ENCODE measurements around the gene PTPRN2. TPM values are rescaled to one million over a fixed set of nuclear protein-coding genes. Genes with fewer than 3 reads are reported as not detected.

Gene PTPRN2
- total and polyA plus RNA-seq, 4 experiments from 2014 or later, result 1.7 to 2.6 (median 1.9) TPM

DNA sequence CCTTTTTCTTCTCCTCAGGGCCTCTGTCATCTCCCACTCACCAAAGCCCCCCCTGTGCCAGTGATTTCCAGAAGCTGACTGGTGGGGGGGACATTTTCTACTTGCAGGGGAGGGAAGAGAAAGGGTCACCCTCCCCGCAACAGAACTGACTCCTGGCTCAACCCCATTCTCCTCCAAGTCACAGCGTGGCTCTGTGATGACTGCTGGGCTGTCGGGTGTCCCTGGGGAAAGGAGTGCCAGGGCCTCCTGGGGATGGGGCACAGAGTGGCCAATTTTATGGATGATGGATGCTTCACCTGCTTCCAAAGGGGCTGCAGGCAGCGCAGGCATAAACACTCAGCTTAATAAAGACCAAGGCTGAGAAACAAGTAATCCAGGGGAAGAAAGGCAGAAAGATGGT is 523.0 kb downstream of the PTPRN2 start:
- Histone ChIP-seq H3K4me3 (ENCODE audit: low read length in 2 of 2) (no peak overlapping the region), H3K27me3 (ENCODE audit: insufficient read depth, low read length) (no peaks in the 10 kb centered on the region), H3K9me3 (ENCODE audit: control insufficient read depth in 1 of 2, low read length in 2 of 2) (no peaks in the 10 kb centered on the region), H3K27ac (ENCODE audit: low read depth, low read length) (no peak overlapping the region), H3K4me1 (ENCODE audit: insufficient read depth, low read length) (no peaks in the 10 kb centered on the region), H3K36me3 (ENCODE audit: insufficient read depth, low read length) (no peaks in the 10 kb centered on the region)
- no peaks in the 10 kb centered on the region for H3K36me3 Mint-ChIP-seq
- peaks cover 0 to 5% of the 10 kb centered on the region in 2 donors for H3K27me3 Mint-ChIP-seq
- no peaks in the 10 kb centered on the region for H3K4me1 Mint-ChIP-seq
- ChIA-PET CTCF (ENCODE audit: partially characterized antibody) (no interaction called here), POLR2A (ENCODE audit: partially characterized antibody) (no interaction called here)
- H3K9me3 Mint-ChIP-seq, result peaks cover 0 to 2% (median 0%) of the 10 kb centered on the region in 8 donors
- H3K4me3 Mint-ChIP-seq, result no peak overlapping the region
- DNase-seq, result no peak
- no peak overlapping the region for H3K27ac Mint-ChIP-seq
- intact Hi-C loops (cut with micrococcal nuclease), result no loop called here

DNA sequence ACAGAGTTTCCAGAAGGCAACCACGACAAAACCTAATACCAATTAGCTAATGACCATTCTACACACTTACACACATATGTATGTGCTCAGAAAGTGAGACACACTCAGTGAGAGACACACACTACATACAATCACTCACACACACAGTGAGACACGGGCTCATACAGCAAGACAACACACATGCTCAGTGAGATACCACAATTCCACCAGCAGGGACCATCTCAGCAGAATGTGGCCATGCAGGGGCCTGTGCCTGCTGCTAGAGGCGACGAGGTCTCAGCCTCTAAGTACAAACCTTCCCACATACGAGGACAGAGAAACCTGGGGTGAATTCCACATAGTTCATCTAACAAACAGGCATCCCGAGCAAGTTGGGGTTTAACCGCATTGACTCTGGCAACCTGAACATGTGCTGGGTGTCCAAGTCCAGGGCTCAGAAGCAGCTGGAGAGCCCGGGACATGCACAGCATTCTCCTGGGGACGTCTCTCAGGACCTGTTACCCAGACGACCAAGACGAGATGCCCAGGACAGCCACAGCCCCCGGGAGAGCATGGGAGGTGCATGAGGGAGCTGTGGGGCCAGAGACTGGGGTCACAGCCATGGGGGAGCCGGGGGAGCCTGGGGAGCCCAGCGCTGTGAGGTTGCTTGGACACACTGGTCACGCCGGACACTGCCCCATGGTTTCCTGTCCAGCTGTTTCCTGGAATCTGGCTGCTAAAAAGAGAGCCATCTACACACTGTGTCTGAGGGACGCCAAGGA is 523.6 kb downstream of the PTPRN2 start:
- Mint-ChIP-seq H3K27ac (no peak overlapping the region), H3K9me3 (peaks cover 0 to 2% (median 0%) of the 10 kb centered on the region in 8 donors), H3K27me3 (peaks cover 0 to 5% of the 10 kb centered on the region in 2 donors), H3K4me3 (no peak overlapping the region), H3K36me3 (no peaks in the 10 kb centered on the region), H3K4me1 (no peaks in the 10 kb centered on the region)
- Histone ChIP-seq H3K36me3 (ENCODE audit: insufficient read depth, low read length) (no peaks in the 10 kb centered on the region), H3K27me3 (ENCODE audit: insufficient read depth, low read length) (no peaks in the 10 kb centered on the region), H3K9me3 (ENCODE audit: control insufficient read depth in 1 of 2, low read length in 2 of 2) (no peaks in the 10 kb centered on the region), H3K27ac (ENCODE audit: low read depth, low read length) (no peak overlapping the region), H3K4me3 (ENCODE audit: low read length in 2 of 2) (no peak overlapping the region), H3K4me1 (ENCODE audit: insufficient read depth, low read length) (no peaks in the 10 kb centered on the region)
- intact Hi-C loops (cut with micrococcal nuclease), result no loop called here
- no peak for DNase-seq
- ChIA-PET POLR2A (ENCODE audit: partially characterized antibody) (no interaction called here), CTCF (ENCODE audit: partially characterized antibody) (no interaction called here)

DNA sequence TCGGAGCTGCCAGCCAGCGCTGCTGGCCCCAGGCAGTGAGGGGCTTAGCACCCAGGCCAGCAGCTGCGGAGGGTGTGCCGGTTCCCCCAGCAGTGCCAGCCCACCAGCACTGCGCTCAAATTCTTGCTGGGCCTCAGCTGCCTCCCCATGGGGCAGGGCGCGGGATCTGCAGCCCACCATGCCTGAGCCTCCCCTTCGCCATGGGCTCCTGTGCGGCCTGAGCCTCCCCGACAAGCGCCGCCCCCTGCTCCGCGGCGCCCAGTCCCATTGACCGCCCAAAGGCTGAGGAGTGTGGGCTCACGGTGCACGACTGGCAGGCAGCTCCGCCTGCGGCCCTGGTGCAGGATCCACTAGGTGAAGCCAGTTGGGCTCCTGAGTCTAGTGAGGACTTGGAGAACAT is 525.0 kb downstream of the PTPRN2 start:
- Mint-ChIP-seq H3K9me3 (peaks cover 0 to 2% (median 0%) of the 10 kb centered on the region in 8 donors), H3K36me3 (no peaks in the 10 kb centered on the region), H3K27ac (no peak overlapping the region), H3K27me3 (peaks cover 0 to 5% of the 10 kb centered on the region in 2 donors), H3K4me3 (no peak overlapping the region), H3K4me1 (no peaks in the 10 kb centered on the region)
- POLR2A ChIA-PET (ENCODE audit: partially characterized antibody), result no interaction called here
- no peak for DNase-seq
- intact Hi-C loops (cut with micrococcal nuclease), result no loop called here
- no peak overlapping the region for H3K4me3 ChIP-seq (ENCODE audit: low read length in 2 of 2)
- H3K27ac ChIP-seq (ENCODE audit: low read depth, low read length), result no peak overlapping the region
- no peaks in the 10 kb centered on the region for H3K27me3 ChIP-seq (ENCODE audit: insufficient read depth, low read length)
- no peaks in the 10 kb centered on the region for H3K36me3 ChIP-seq (ENCODE audit: insufficient read depth, low read length)
- CTCF ChIA-PET (ENCODE audit: partially characterized antibody), result no interaction called here
- no peaks in the 10 kb centered on the region for H3K9me3 ChIP-seq (ENCODE audit: control insufficient read depth in 1 of 2, low read length in 2 of 2)
- no peaks in the 10 kb centered on the region for H3K4me1 ChIP-seq (ENCODE audit: insufficient read depth, low read length)

DNA sequence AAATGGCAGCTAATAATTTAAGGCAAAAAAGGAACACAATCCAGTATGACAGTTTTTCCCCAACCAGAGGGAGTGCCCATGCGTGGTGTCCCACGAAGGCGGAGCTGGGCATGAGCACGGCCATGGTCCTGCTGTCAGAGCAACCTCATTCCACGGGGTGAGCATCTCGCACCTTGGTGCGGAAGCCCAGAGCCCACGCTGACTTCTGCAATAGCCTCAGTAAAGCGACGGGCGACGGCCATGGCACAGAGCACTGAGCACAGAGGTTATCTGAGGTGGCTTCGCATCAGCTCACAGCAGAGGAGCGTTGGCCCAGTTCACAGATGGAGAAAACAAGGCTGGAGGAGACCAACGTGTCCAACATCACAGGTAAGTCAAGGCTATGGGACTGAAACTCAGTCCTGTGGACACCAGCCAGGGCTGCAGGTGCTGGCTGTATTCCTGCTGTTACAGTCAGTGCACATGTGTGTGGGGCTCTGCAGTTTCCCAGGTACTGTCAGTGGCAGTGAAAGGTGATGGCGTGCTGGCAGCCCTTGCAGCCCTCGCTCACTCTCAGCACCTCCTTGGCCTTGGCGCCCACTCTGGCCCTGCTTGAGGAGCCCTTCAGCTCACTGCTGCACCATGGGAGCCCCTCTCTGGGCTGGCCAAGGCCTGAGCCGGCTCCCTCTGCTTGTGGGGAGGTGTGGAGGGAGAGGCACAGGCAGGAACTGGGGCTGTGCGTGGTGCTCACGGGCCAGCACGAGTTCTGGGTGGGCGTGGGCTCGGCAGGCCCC is 525.6 kb downstream of the PTPRN2 start:
- POLR2A ChIA-PET (ENCODE audit: partially characterized antibody), result no interaction called here
- Histone ChIP-seq H3K36me3 (ENCODE audit: insufficient read depth, low read length) (no peaks in the 10 kb centered on the region), H3K27ac (ENCODE audit: low read depth, low read length) (no peak overlapping the region), H3K27me3 (ENCODE audit: insufficient read depth, low read length) (no peaks in the 10 kb centered on the region), H3K4me1 (ENCODE audit: insufficient read depth, low read length) (no peaks in the 10 kb centered on the region), H3K4me3 (ENCODE audit: low read length in 2 of 2) (no peak overlapping the region), H3K9me3 (ENCODE audit: control insufficient read depth in 1 of 2, low read length in 2 of 2) (no peaks in the 10 kb centered on the region)
- no peak overlapping the region for H3K4me3 Mint-ChIP-seq
- no peaks in the 10 kb centered on the region for H3K4me1 Mint-ChIP-seq
- intact Hi-C loops (cut with micrococcal nuclease), result no loop called here
- peaks cover 0 to 5% of the 10 kb centered on the region in 2 donors for H3K27me3 Mint-ChIP-seq
- peaks cover 0 to 2% (median 0%) of the 10 kb centered on the region in 8 donors for H3K9me3 Mint-ChIP-seq
- CTCF ChIA-PET (ENCODE audit: partially characterized antibody), result no interaction called here
- no peaks in the 10 kb centered on the region for H3K36me3 Mint-ChIP-seq
- DNase-seq, result no peak
- no peak overlapping the region for H3K27ac Mint-ChIP-seq

DNA sequence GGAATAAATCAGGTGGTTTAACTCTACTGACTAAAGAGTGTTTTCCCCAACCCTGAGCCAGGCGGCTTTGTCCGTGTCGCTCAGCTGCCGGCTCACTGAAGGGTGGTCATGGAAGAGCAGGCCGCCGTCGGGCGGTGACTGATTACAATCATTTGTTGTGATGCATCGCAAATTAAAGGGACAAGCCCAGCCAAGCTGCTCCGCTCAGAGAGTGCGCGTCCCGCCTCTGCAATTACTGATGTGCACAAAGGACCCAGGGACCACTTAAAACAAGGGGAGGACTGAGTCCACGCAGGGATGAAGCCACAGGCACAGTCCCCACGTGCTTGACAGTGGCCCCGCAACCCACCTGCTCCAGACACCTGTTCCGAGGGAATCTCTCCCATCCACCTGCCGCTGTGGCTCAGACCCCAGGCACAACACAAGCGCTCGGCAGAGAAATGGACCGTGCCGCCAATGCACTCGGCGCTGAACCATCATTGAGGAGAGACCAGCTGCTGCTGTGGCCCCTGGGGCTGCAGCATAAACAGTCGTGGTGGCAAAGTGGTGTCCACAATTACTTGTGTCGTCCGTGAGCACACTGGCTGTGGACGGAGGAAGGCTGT is 526.5 kb downstream of the PTPRN2 start:
- DNase-seq, result no peak
- Histone ChIP-seq H3K36me3 (ENCODE audit: insufficient read depth, low read length) (no peaks in the 10 kb centered on the region), H3K9me3 (ENCODE audit: control insufficient read depth in 1 of 2, low read length in 2 of 2) (no peaks in the 10 kb centered on the region), H3K27me3 (ENCODE audit: insufficient read depth, low read length) (no peaks in the 10 kb centered on the region), H3K27ac (ENCODE audit: low read depth, low read length) (no peak overlapping the region), H3K4me3 (ENCODE audit: low read length in 2 of 2) (no peak overlapping the region), H3K4me1 (ENCODE audit: insufficient read depth, low read length) (no peaks in the 10 kb centered on the region)
- ChIA-PET CTCF (ENCODE audit: partially characterized antibody) (no interaction called here), POLR2A (ENCODE audit: partially characterized antibody) (no interaction called here)
- peaks cover 0 to 5% of the 10 kb centered on the region in 2 donors for H3K27me3 Mint-ChIP-seq
- H3K9me3 Mint-ChIP-seq, result peaks cover 0 to 2% (median 0%) of the 10 kb centered on the region in 8 donors
- H3K4me1 Mint-ChIP-seq, result no peaks in the 10 kb centered on the region
- no peak overlapping the region for H3K4me3 Mint-ChIP-seq
- H3K36me3 Mint-ChIP-seq, result no peaks in the 10 kb centered on the region
- no peak overlapping the region for H3K27ac Mint-ChIP-seq
- intact Hi-C loops (cut with micrococcal nuclease), result no loop called here

DNA sequence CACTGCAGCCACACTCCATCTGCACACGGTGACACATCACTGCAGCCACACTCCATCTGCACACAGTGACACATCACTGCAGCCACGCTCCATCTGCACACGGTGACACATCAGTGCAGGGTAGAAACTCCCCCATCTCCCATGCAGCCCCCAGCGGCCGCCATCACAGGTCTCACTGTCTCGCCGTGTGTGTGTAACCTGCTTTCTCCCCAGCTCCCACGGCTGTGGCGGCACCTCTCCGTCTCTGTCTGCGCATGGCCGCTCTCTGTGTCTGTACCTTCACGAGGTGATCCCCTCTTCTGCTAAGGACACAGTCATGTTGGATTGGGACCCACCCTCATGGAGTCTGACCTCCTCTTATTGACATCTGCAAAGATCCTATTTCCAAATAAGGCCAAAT is 527.4 kb downstream of the PTPRN2 start:
- H3K9me3 ChIP-seq (ENCODE audit: control insufficient read depth in 1 of 2, low read length in 2 of 2), result no peaks in the 10 kb centered on the region
- H3K27ac Mint-ChIP-seq, result no peak overlapping the region
- H3K36me3 ChIP-seq (ENCODE audit: insufficient read depth, low read length), result no peaks in the 10 kb centered on the region
- no peak overlapping the region for H3K4me3 ChIP-seq (ENCODE audit: low read length in 2 of 2)
- ChIA-PET POLR2A (ENCODE audit: partially characterized antibody) (no interaction called here), CTCF (ENCODE audit: partially characterized antibody) (no interaction called here)
- H3K4me1 ChIP-seq (ENCODE audit: insufficient read depth, low read length), result no peaks in the 10 kb centered on the region
- no peaks in the 10 kb centered on the region for H3K4me1 Mint-ChIP-seq
- H3K4me3 Mint-ChIP-seq, result no peak overlapping the region
- peaks cover 0 to 2% (median 0%) of the 10 kb centered on the region in 8 donors for H3K9me3 Mint-ChIP-seq
- no peaks in the 10 kb centered on the region for H3K27me3 ChIP-seq (ENCODE audit: insufficient read depth, low read length)
- H3K27me3 Mint-ChIP-seq, result peaks cover 0 to 5% of the 10 kb centered on the region in 2 donors
- no peak for DNase-seq
- intact Hi-C loops (cut with micrococcal nuclease), result no loop called here
- no peaks in the 10 kb centered on the region for H3K36me3 Mint-ChIP-seq
- no peak overlapping the region for H3K27ac ChIP-seq (ENCODE audit: low read depth, low read length)

DNA sequence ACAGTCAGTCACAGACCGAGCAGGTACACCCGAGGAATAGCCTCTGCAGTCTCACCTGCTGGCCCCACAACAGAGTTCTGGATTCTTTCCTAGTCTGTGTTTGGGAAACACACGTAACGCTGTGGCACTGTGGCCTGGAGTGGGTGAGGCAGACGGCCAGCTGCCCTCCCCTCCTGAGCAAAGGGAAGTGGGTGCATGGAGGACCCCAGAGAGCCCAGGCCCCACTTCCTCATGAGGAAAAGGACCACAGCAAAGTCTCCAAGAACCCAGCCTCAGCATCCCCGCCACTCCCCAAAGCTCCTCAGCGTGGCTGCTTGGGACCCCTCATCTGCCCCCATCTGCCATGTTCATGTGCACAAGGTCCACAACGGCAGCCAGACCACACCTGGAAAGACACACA is 530.2 kb downstream of the PTPRN2 start:
- H3K4me3 Mint-ChIP-seq, result no peak overlapping the region
- Histone ChIP-seq H3K4me3 (ENCODE audit: low read length in 2 of 2) (no peak overlapping the region), H3K27ac (ENCODE audit: low read depth, low read length) (no peak overlapping the region), H3K27me3 (ENCODE audit: insufficient read depth, low read length) (no peaks in the 10 kb centered on the region), H3K4me1 (ENCODE audit: insufficient read depth, low read length) (no peaks in the 10 kb centered on the region), H3K9me3 (ENCODE audit: control insufficient read depth in 1 of 2, low read length in 2 of 2) (no peaks in the 10 kb centered on the region), H3K36me3 (ENCODE audit: insufficient read depth, low read length) (no peaks in the 10 kb centered on the region)
- H3K27ac Mint-ChIP-seq, result no peak overlapping the region
- H3K36me3 Mint-ChIP-seq, result no peaks in the 10 kb centered on the region
- no peaks in the 10 kb centered on the region for H3K4me1 Mint-ChIP-seq
- ChIA-PET CTCF (ENCODE audit: partially characterized antibody) (no interaction called here), POLR2A (ENCODE audit: partially characterized antibody) (no interaction called here)
- no peak for DNase-seq
- no peaks in the 10 kb centered on the region for H3K27me3 Mint-ChIP-seq
- no peaks in the 10 kb centered on the region for H3K9me3 Mint-ChIP-seq
- intact Hi-C loops (cut with micrococcal nuclease), result no loop called here

Measured in CD4-positive, alpha-beta memory T cell (primary cell).